NCI-H524 treated with DMSO at 0.1 percent for 48 hours (cell line): ENCODE measurements around the gene IVD.
A peak's percentile ranks its signal among the peaks of the same experiment; 100 is the strongest.

Experiments used
- DNase-seq: peaks from one replicate; lab custom pipeline; 2025; lab: John Stamatoyannopoulos, UW

Gene IVD

GRCh38 chr15:40377606-40378005 is 28.0 kb upstream of the IVD start:
- DNase-seq = no peak

DNA sequence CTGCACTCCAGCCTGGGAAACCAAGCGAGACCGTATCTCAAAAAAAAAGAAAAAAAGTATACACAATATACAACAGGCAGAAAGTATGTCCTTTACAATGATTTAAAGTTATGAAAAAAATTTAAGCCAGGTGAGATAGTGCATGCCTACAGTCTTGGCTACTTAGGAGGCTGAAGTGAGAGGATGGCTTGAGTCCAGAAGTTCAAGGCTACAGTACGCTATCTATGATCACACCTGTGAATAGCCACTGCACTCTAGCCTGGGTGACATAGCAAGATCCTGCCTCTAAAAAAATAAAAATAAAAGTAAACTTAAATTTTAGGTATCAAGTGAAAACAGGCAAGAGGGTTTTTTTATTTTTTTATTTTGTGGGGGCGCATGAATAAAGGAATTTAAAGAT is 26.2 kb upstream of the IVD start:
- DNase-seq = no peak

DNA sequence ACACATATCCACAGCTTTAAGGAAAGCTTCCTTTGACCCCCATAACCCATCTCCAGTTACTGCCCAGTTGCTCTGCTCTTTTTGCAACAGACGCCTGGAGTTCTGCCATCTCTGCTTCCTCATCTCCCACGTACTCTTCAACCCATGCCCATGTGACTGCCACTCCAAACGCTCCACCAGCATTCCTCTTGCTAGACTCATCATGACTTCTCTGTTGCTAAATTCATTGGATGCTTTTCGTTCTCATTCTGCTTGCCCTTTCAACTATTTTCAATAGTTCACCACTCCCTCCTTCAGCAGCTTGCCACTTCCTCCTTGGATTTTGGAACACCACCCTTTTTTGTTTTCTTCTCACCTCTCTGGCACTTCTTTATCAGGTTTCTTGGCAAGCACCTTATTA is 25.7 kb upstream of the IVD start:
- no peak for DNase-seq

DNA sequence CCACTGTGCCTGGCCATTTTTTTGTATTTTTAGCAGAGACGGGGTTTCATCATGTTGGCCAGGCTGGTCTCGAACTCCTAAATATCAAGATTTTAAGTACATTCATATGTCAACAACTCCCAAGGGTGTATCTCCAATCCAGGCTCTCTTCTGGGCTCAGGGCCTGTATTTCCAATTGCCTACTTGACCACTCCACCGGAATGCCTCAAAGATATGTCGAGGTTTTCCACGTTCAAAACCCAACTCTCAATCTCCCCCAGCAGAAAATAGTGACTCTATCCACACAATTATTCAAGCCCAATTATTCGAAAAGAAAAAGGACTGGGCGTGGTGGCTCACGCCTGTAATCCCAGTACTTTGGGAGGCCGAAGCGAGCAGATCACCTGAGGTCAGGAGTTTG is 25.0 kb upstream of the IVD start:
- no peak for DNase-seq

DNA sequence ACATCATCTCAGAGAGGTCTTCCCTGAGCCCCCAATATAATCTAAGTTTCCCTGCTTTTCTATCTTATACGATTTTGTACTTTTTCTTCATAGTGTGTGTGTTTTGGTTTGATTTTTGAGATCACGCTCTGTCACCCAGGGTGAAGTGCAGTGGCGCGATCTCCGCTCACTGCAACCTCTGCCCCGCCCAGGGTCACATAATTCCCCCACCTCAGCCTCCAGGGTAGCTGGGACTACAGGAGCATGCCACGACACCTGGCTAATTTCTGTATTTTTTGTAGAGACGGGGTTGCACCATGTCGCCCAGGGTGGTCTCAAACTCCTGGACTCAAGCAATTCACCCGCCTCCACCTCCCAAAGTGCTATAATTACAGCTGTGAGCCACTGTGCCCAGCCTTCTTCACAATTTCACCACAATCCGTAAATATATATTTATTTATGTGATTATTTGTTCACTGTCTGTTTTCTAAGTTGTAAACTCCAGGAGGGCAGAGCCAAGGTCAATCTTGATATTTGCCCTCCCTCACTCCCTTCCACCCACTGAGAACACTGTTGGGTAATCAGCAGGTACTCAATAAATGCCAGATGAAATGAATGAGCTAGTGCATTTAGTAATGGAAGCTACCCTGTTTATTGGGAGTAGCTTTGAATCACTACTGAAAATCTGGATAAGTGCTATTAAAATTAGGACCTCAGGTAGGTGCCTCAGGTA is 23.6 kb upstream of the IVD start:
- DNase-seq = no peak

DNA sequence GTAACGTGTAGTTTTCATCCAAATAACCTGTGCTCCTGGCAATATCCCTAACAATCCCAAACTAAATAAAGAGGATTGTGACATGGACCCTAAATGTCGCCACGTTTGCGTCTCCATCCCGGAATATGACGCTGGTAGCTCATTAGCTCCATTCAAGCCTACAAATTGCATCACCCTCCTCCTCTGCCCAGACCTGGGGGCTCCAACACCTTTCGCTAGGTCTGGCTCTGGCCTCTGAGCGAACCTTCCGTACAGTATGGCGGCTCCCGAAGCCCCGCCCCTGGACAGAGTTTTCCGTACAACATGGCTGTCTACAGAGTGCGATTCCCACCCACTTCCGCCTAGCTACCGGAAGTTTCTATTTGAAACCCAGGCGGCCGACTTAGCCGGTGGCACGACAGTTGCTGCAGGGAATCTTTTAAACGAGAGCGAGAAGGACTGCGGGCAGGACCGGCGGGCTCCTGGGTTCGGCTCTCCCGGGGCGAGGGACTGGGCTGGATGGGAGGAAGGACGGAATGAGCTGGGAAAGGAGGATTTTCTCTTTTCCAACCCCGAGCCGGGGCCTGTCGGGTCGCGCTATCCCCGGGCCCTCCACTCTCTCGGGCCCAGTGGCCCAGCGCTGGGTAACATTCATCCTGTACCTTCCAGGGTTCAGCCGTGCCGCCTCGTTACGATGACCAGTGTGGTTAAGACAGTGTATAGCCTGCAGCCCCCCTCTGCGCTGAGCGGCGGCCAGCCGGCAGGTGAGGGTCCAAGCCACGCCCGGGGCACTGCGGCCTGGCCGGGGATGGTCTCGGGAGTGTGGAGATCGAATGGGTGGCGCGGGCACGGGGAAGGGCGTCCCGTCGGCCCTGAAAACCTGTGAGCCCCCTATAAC is 22.8 kb upstream of the IVD start, which contains the start of gene KNSTRN:
Gene KNSTRN (plus strand): TSS at position 142 of the 877 bp plus-strand sequence. CDS start 115 bp downstream, at position 257.
- peak; percentile 88 for DNase-seq

GRCh38 chr15:40386480-40386879 is 19.1 kb upstream of the IVD start:
- DNase-seq = no peak

DNA sequence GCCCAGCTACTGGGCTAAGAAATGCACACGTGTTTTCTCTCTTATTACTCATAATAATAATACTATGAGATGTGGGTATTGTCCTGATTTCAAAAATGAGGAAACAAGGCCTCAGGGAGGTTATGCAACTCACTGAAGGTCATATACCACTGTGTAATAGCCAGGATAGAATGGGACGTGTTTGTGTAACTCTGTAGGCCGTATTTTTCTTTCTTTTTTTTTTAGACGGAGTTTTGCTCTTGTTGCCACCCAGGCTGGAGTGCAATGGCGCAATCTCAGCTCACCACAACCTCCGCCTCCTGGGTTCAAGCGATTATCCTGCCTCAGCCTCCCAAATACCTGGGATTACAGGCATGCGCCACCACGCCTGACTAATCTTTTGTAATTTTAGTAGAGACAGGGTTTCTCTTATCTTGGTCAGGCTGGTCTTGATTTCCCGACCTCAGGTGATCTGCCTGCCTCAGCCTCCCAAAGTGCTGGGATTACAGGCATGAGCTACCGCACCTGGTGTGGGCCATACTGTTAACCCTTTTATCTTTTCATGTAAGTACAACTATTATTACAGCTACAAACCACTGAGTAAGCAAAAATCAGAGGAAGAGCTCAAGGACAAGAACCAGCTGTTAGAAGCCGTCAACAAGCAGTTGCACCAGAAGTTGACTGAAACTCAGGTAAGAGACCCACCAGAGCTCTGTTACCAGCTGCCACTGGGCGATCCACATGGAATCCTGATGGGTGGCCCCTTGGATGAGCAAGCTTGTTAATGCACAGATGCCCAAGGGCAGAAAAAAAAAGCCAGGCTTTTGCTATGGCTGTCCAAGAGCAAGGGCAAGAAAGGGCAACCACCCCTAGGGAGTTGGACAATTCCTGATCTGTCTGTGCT is 16.4 kb upstream of the IVD start:
- no peak for DNase-seq

GRCh38 chr15:40389824-40390595 is 15.6 kb upstream of the IVD start:
- no peak for DNase-seq

GRCh38 chr15:40392986-40393948 is 12.3 kb upstream of the IVD start:
- no peak for DNase-seq

- DNase-seq = no peak
These were observed 7.7 kb upstream of the IVD start for GRCh38 chr15:40397688-40398412.

GRCh38 chr15:40398413-40398873 is 7.2 kb upstream of the IVD start:
- DNase-seq = no peak

- no peak for DNase-seq
These were observed 6.2 kb upstream of the IVD start for GRCh38 chr15:40399370-40399769.

DNA sequence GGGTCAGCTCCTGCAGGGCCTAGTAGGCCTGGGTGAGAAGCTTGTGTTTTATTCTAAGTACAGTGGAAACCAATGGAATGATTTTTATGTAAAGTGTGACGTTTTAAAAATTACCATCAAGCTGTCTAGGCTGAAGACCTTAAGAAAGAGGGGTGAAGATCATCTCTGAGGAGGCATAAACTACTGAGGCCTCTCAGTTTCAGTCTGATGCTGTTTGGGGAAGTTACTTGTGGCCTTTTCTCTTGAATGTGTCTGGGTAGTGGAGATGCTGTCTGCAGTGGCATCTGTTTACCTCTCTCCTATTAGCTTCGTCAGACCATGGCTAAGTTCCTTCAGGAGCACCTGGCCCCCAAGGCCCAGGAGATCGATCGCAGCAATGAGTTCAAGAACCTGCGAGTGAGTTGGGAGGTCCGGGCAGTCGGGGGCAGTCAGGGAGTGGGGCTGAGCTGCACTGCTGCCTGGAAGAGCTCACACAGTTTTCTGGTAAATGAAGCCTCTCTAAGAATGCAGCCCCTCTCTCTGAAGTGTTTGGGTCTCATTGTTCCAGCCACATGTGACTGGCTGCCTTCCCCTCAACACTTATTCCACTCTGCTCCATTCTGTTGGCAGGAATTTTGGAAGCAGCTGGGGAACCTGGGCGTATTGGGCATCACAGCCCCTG is 1.9 kb downstream of the IVD start:
- no peak for DNase-seq

DNA sequence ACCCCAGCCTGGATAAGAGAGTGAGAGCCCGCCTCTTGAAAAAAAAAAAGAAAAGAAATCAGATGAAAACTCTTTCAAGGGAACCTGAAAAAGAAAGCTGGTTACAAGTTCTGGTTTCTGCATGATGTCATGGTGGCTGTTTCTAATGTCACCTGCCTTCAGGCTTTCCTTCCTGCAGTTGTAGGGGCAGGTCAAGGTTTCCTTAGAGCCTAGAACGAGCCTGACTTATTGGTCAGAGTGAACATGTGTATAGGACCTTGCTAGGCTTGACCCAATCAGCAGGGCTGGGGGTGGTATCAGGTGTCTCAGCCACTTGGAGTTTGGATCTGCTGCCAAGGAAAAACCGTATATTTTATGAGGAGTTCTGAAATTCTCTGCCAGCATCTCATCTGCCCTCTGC is 3.8 kb downstream of the IVD start:
- no peak for DNase-seq

GRCh38 chr15:40410476-40410875 is 4.9 kb downstream of the IVD start:
- DNase-seq = no peak

DNA sequence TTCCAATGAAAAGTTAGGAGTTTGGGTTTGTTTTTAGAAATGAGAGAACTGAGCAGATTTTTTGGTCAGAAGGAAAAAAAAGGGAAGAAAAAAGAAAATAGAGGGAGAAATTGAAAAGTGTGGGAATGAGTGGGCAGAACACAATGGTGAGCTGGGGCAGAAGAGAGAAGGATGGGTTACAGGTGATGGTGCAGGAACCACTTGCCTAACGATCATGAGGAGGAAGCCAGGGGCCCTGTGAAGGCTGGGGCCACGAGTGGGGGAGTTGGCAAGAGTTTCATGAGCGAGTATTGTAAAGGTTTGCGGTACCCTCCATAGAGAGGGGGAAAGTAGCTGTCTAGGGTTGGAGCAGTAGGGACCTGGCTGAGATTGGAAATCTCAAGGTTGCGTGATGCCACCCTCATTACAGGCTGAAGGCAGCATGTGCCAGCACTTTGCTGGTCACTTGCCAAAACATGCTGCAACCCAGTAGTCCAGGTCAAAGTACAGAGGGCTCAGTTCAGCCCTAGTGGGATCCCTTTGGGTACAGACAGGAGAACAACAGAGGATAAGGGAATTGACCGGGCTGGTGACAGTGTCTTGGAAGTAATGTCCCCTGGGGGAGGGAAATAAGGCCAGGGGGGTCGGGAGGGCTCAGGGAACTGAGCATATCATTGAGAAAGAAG is 6.6 kb downstream of the IVD start:
- no peak for DNase-seq

DNA sequence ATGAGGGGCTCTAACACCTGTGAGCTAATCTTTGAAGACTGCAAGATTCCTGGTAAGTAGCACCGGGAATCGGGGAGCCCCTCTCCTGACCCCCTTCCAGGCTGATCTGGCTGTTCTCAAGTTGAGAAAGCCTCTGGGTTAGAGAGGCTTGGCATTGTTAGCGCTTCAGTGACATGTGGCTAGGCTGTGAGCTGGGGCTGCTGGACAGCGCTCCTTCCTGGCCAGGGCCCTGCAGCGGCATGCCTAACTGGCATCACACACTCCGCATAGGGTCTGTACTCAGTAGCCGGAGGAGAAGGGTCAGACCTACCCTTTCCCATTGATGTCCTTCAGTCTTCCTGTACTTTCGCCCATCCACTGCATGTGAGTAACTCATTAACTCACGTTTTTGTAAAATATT is 7.4 kb downstream of the IVD start:
- DNase-seq = no peak
